H9 (cell line): ENCODE measurements around the gene SPESP1. TPM values are rescaled to one million over a fixed set of nuclear protein-coding genes. Genes with fewer than 3 reads are reported as not detected.

Experiments
- DNase-seq: peaks from one replicate; pipeline ENCODE4 v3.0.0-alpha.2; 2017
- H2AFZ ChIP-seq: one replicate; pipeline ENCODE4 v1.6.1; 2013; ENCODE audit warnings: mild to moderate bottlenecking, low read length, control low read depth, moderate library complexity
- H2AK5ac ChIP-seq: 2 replicates; pipeline ENCODE4 v1.6.1; 2013; ENCODE audit warnings: low read length, control low read depth, mixed read lengths; ENCODE audit not compliant: insufficient read length
- H2BK120ac ChIP-seq: one replicate; pipeline ENCODE4 v1.6.1; 2013; ENCODE audit warnings: low read depth, mild to moderate bottlenecking, low read length, control low read depth, inconsistent platforms; ENCODE audit not compliant: poor library complexity, severe bottlenecking
- H2BK12ac ChIP-seq: 2 replicates; pipeline ENCODE4 v1.6.1; 2013; ENCODE audit warnings: low read length, control low read depth, mixed read lengths, low read depth; ENCODE audit not compliant: insufficient read length
- H2BK15ac ChIP-seq: 2 replicates; pipeline ENCODE4 v1.6.1; 2013; ENCODE audit warnings: low read depth, low read length, control low read depth
- H2BK20ac ChIP-seq: one replicate; pipeline ENCODE4 v1.6.1; 2013; ENCODE audit warnings: low read depth, mild to moderate bottlenecking, low read length, control low read depth, inconsistent platforms; ENCODE audit not compliant: poor library complexity, severe bottlenecking
- H2BK5ac ChIP-seq: 2 replicates; pipeline ENCODE4 v1.6.1; 2013; ENCODE audit warnings: low read length, control low read depth, mixed read lengths; ENCODE audit not compliant: insufficient read length
- H3K14ac ChIP-seq: 2 replicates; pipeline ENCODE4 v1.6.1; 2013; ENCODE audit warnings: low read length, control low read depth; ENCODE audit not compliant: insufficient read depth
- H3K18ac ChIP-seq: 2 replicates; pipeline ENCODE4 v1.6.1; 2013; ENCODE audit warnings: low read depth, mild to moderate bottlenecking, mixed read lengths, low read length, control low read depth; ENCODE audit not compliant: insufficient read length
- H3K23ac ChIP-seq: 2 replicates; pipeline ENCODE4 v1.6.1; 2013; ENCODE audit warnings: low read length, control low read depth, mixed read lengths, low read depth; ENCODE audit not compliant: insufficient read length
- H3K23me2 ChIP-seq: 2 replicates; pipeline ENCODE4 v1.6.1; 2013; ENCODE audit warnings: low read depth, mild to moderate bottlenecking, mixed read lengths, low read length, control low read depth; ENCODE audit not compliant: insufficient read length, poor library complexity, severe bottlenecking
- H3K27ac ChIP-seq: 2 replicates; pipeline ENCODE4 v1.5.1; 2013; ENCODE audit warnings: low read length, control low read depth, mixed read lengths, low read depth; ENCODE audit not compliant: insufficient read length
- H3K27me3 ChIP-seq: 2 replicates; pipeline ENCODE4 v1.6.1; 2013; ENCODE audit warnings: low read length, control low read depth, inconsistent platforms; ENCODE audit not compliant: insufficient read depth
- H3K4ac ChIP-seq: 2 replicates; pipeline ENCODE4 v1.6.1; 2013; ENCODE audit warnings: low read depth, mild to moderate bottlenecking, control low read depth, inconsistent platforms, low read length, moderate library complexity
- H3K4me1 ChIP-seq: 2 replicates; pipeline ENCODE4 v1.6.1; 2013; ENCODE audit warnings: low read length, control low read depth, inconsistent platforms; ENCODE audit not compliant: insufficient read depth
- H3K4me2 ChIP-seq: 2 replicates; pipeline ENCODE4 v1.6.1; 2013; ENCODE audit warnings: low read length, control low read depth, mixed read lengths; ENCODE audit not compliant: insufficient read length, insufficient read depth
- H3K56ac ChIP-seq: 2 replicates; pipeline ENCODE4 v1.6.1; 2013; ENCODE audit warnings: low read depth, mild to moderate bottlenecking, mixed read lengths, low read length, control low read depth; ENCODE audit not compliant: insufficient read length
- H3K79me1 ChIP-seq: 2 replicates; pipeline ENCODE4 v1.6.1; 2013; ENCODE audit warnings: low read depth, mild to moderate bottlenecking, moderate library complexity, low read length, control low read depth, inconsistent platforms; ENCODE audit not compliant: insufficient read depth, poor library complexity, severe bottlenecking
- H3K79me2 ChIP-seq: 2 replicates; pipeline ENCODE4 v1.6.1; 2013; ENCODE audit warnings: low read length, control low read depth, inconsistent platforms; ENCODE audit not compliant: insufficient read depth
- H3K9ac ChIP-seq: 2 replicates; pipeline ENCODE4 v1.6.1; 2013; ENCODE audit warnings: low read length, control low read depth, mixed read lengths; ENCODE audit not compliant: insufficient read length; ENCODE audit errors: extremely low read depth
- H3K9me3 ChIP-seq: one replicate; pipeline ENCODE4 v1.6.1; 2013; ENCODE audit warnings: low read depth, low read length, inconsistent platforms; ENCODE audit not compliant: control insufficient read depth
- H3T11ph ChIP-seq: one replicate; pipeline ENCODE4 v1.6.1; 2013; ENCODE audit warnings: mild to moderate bottlenecking, low read length, control low read depth, inconsistent platforms
- H4K20me1 ChIP-seq: one replicate; pipeline ENCODE4 v1.6.1; 2013; ENCODE audit not compliant: control insufficient read depth, insufficient read length, insufficient read depth
- H4K5ac ChIP-seq: 2 replicates; pipeline ENCODE4 v1.6.1; 2013; ENCODE audit warnings: low read depth, mild to moderate bottlenecking, mixed read lengths, low read length, control low read depth; ENCODE audit not compliant: insufficient read length
- H4K8ac ChIP-seq: replicated peaks from 2 replicates; pipeline ENCODE4 v1.6.1; 2013; ENCODE audit warnings: low read length, control low read depth, mixed read lengths, low read depth; ENCODE audit not compliant: insufficient read length
- H4K91ac ChIP-seq: 2 replicates; pipeline ENCODE4 v1.6.1; 2013; ENCODE audit warnings: low read depth, mild to moderate bottlenecking, moderate library complexity, mixed read lengths, low read length, control low read depth; ENCODE audit not compliant: insufficient read length
- H3K27ac Mint-ChIP-seq, 3 experiments: 2 replicates in 2 of 3; 3 replicates in 1 of 3; pipeline ENCODE4 v1.8.0; 2020 to 2021; ENCODE audit warnings: mixed read lengths in 3 of 3, mild to moderate bottlenecking in 1 of 3, moderate library complexity in 1 of 3
- H3K27me3 Mint-ChIP-seq: 2 replicates; pipeline ENCODE4 v1.8.0; 2021; ENCODE audit warnings: low read depth, mild to moderate bottlenecking, moderate library complexity, mixed read lengths
- H3K36me3 Mint-ChIP-seq, 3 experiments: 2 replicates in 2 of 3; 3 replicates in 1 of 3; pipeline ENCODE4 v1.8.0; 2020 to 2021; ENCODE audit warnings: low read depth in 3 of 3, mixed read lengths in 3 of 3; ENCODE audit not compliant: insufficient read depth in 1 of 3
- H3K4me1 Mint-ChIP-seq, 2 experiments: 2 replicates each; pipeline ENCODE4 v1.8.0; 2020; ENCODE audit warnings: mixed read lengths in 2 of 2
- H3K4me3 Mint-ChIP-seq, 2 experiments: 2 replicates in 1 of 2; 3 replicates in 1 of 2; pipeline ENCODE4 v1.8.0; 2020 to 2021; ENCODE audit warnings: mild to moderate bottlenecking in 2 of 2, mixed read lengths in 2 of 2, moderate library complexity in 1 of 2
- H3K9me3 Mint-ChIP-seq, 2 experiments: 2 replicates in 1 of 2; 3 replicates in 1 of 2; pipeline ENCODE4 v1.8.0; 2020; ENCODE audit warnings: mild to moderate bottlenecking in 2 of 2, mixed read lengths in 2 of 2, moderate library complexity in 1 of 2
- WGBS: extraction: QIAGEN DNeasy Blood & Tissue Kit; methylation state at CpG from one replicate; pipeline ENCODE4 v1.1.7; 2013; ENCODE audit warnings: missing lambda C conversion rate, low lambda C conversion rate, mixed read lengths; ENCODE audit not compliant: insufficient read length; ENCODE audit errors: extremely low coverage; 5-methylcytosine and 5-hydroxymethylcytosine counted together
- total RNA-seq: library from RNA; stranded (reverse); gene quantifications from 2 replicates; pipeline ENCODE4 v1.2.1, GENCODE V29; 2021
- TF ChIP-seq, protein P1 (sequence below): fragments of 200-600 bp; sonication (generic); conservative IDR thresholded peaks from 3 replicates; pipeline ENCODE4 v1.8.0; 2021; ENCODE audit warnings: antibody characterized with exemption, mild to moderate bottlenecking

SPESP1 gene
- total RNA-seq, 1 experiment from 2014 or later = not detected

DNA sequence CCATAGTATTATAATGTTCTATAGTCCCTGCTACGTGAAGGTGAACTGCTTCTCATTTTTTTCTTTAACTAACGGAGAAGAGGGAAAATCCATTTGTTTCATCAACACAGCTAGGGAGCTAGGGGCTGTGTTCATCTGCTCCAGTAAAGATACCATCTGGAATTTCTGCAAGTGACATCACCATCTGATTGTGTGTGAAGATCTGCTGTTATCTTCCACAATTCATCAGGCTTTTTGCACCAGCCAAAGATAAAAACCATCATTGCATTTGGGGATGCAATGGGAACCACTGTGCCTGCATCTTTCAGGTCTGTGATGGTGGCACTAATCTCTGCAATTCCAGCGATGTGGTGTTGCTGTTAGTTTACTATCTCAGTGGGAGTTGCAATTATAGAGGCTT lies 48.7 kb downstream of the SPESP1 start:
- no peak for DNase-seq
- no peak overlapping the region for H3K23ac ChIP-seq
- H2BK15ac ChIP-seq = no peak overlapping the region
- TF ChIP-seq, protein P1, sequence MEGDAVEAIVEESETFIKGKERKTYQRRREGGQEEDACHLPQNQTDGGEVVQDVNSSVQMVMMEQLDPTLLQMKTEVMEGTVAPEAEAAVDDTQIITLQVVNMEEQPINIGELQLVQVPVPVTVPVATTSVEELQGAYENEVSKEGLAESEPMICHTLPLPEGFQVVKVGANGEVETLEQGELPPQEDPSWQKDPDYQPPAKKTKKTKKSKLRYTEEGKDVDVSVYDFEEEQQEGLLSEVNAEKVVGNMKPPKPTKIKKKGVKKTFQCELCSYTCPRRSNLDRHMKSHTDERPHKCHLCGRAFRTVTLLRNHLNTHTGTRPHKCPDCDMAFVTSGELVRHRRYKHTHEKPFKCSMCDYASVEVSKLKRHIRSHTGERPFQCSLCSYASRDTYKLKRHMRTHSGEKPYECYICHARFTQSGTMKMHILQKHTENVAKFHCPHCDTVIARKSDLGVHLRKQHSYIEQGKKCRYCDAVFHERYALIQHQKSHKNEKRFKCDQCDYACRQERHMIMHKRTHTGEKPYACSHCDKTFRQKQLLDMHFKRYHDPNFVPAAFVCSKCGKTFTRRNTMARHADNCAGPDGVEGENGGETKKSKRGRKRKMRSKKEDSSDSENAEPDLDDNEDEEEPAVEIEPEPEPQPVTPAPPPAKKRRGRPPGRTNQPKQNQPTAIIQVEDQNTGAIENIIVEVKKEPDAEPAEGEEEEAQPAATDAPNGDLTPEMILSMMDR = no peak
- H4K20me1 ChIP-seq = no peaks in the 10 kb centered on the region
- H3K79me1 ChIP-seq = no peaks in the 10 kb centered on the region
- no peak overlapping the region for H2AK5ac ChIP-seq
- no peaks in the 10 kb centered on the region for H3K4me1 Mint-ChIP-seq
- no peak overlapping the region for H3K4me3 Mint-ChIP-seq
- H3K79me2 ChIP-seq = no peaks in the 10 kb centered on the region
- no peak overlapping the region for H4K91ac ChIP-seq
- H2BK20ac ChIP-seq = no peak overlapping the region
- peaks cover 28 to 35% of the 10 kb centered on the region in 2 experiments for H3K9me3 Mint-ChIP-seq
- no peak overlapping the region for H3K9ac ChIP-seq
- H3K14ac ChIP-seq = no peak overlapping the region
- H3K4me2 ChIP-seq = no peak overlapping the region
- H3K36me3 Mint-ChIP-seq = peaks cover 9 to 20% (median 17%) of the 10 kb centered on the region in 3 experiments; a peak in 6 of 7 replicates
- H4K8ac ChIP-seq = no peak overlapping the region
- H3T11ph ChIP-seq = no peak overlapping the region
- H3K27ac Mint-ChIP-seq = no peak overlapping the region
- no peak overlapping the region for H2BK120ac ChIP-seq
- H3K4ac ChIP-seq = no peak overlapping the region
- no peak overlapping the region for H2BK12ac ChIP-seq
- no peak overlapping the region for H2AFZ ChIP-seq
- no peak overlapping the region for H3K56ac ChIP-seq
- H3K18ac ChIP-seq = no peak overlapping the region
- no peaks in the 10 kb centered on the region for H3K27me3 ChIP-seq
- no peaks in the 10 kb centered on the region for H3K9me3 ChIP-seq
- H3K4me1 ChIP-seq = no peaks in the 10 kb centered on the region
- H2BK5ac ChIP-seq = no peak overlapping the region
- H3K27ac ChIP-seq = no peak overlapping the region
- peaks cover 6% of the 10 kb centered on the region for H3K27me3 Mint-ChIP-seq
- no peak overlapping the region for H4K5ac ChIP-seq
- no CpG with 5 or more reads among the region's 3 CpGs for WGBS
- H3K23me2 ChIP-seq = no peaks in the 10 kb centered on the region
